ENCODE measurements around the gene ZNF487. TPM values are rescaled to one million over a fixed set of nuclear protein-coding genes. Genes with fewer than 3 reads are reported as not detected.

Gene ZNF487
- total and polyA plus RNA-seq, 2 of the 13 experiments (the other 11 are each of a cell fraction or from before 2014, with no cell fraction given), result 7.4 to 8.8 TPM

DNA sequence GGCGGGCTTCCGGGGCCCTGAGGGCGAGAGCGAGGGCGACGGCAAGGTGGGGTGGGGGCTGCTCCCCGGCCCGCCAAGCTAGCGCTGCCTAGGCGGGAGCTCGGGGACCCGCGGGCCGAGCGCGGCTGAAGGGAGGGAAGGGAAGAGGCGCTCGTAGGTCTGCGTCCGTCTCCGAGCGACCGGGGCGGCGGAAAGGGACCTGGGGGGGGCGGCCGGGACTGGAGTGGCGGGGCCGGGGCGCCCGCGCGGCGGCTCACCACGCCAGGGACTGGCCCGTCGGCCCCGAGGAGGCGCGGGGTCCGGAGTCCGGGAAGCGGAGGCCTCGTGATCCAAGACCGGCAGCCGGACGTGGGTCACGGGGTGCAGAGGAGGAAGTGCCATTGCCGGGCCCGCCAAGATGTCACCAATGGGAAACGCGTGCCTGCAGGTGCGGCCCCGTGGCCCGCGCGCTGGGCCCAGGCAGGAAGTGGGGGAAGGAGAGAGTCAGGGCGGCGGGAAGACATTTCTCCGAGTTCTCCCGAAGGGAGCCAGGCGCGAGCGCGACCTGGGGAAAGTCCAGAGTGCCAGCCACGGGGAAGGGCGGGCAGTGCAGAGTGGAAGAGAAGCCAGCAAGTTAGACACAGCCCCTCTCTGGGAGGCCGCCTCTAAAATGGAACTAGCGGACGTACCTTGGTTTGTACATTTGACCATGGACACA, 39.8 kb upstream of the ZNF487 start (continued):
- TF ChIP-seq NFE2 (CRISPR knock-in tag; IDR thresholded peaks at IDR 0.05) (no peak), ZNF574 (CRISPR knock-in tag; IDR thresholded peaks at IDR 0.05) (peak; percentile 75), ZNF326 (CRISPR knock-in tag; IDR thresholded peaks at IDR 0.05; ENCODE audit: borderline replicate concordance) (no peak), KMT2A (CRISPR knock-in tag; IDR thresholded peaks at IDR 0.05) (peak; percentile 93), ZBTB39 (CRISPR knock-in tag; IDR thresholded peaks at IDR 0.05) (no peak; the same call in 1 of the 2 replicates), ZNF235 (CRISPR knock-in tag; IDR thresholded peaks at IDR 0.05; ENCODE audit: borderline replicate concordance) (peak; percentile 82; the same call in 1 of the 2 replicates), ZNF678 (CRISPR knock-in tag; IDR thresholded peaks at IDR 0.05) (0 out of 2 replicates have a peak, but pooled peaks have one; percentile 83), ZNF660 (CRISPR knock-in tag; IDR thresholded peaks at IDR 0.05; ENCODE audit: borderline replicate concordance, low read depth) (no peak; the same call in 1 of the 2 replicates), HNF4G (IDR thresholded peaks at IDR 0.05; ENCODE audit: borderline replicate concordance, low read depth, low read length) (peak; percentile 27; the same call in 1 of the 2 replicates), HNF4G (CRISPR knock-in tag; IDR thresholded peaks at IDR 0.05; ENCODE audit: borderline replicate concordance, low read depth) (peak; percentile 73; the same call in 1 of the 2 replicates), DR1 (CRISPR knock-in tag; IDR thresholded peaks at IDR 0.05) (peak; percentile 65), SATB2 (CRISPR knock-in tag; IDR thresholded peaks at IDR 0.05) (0 out of 2 replicates have a peak, but pooled peaks have one; percentile 23), SIX4 (CRISPR knock-in tag; IDR thresholded peaks at IDR 0.05) (peak; percentile 56; the same call in 1 of the 2 replicates), MIXL1 (CRISPR knock-in tag; IDR thresholded peaks at IDR 0.05) (peak; percentile 60; the same call in 1 of the 2 replicates), CC2D1A (CRISPR knock-in tag; IDR thresholded peaks at IDR 0.05) (no peak), ZNF232 (CRISPR knock-in tag; IDR thresholded peaks at IDR 0.05; ENCODE audit: borderline replicate concordance) (peak; percentile 97), ZC3H13 (CRISPR knock-in tag; IDR thresholded peaks at IDR 0.05) (peak; percentile 89), POLR2AphosphoS2 (IDR thresholded peaks at IDR 0.05; ENCODE audit: low read depth, low read length) (peak; percentile 73), ZNF557 (CRISPR knock-in tag; IDR thresholded peaks at IDR 0.05) (peak; percentile 88), RFXANK (CRISPR knock-in tag; IDR thresholded peaks at IDR 0.05) (0 out of 2 replicates have a peak, but pooled peaks have one; percentile 11), ATRX (CRISPR knock-in tag; IDR thresholded peaks at IDR 0.05; ENCODE audit: borderline replicate concordance) (no peak), RFXAP (CRISPR knock-in tag; IDR thresholded peaks at IDR 0.05; ENCODE audit: borderline replicate concordance) (peak; percentile 87)
- TF ChIP-seq, protein P1, sequence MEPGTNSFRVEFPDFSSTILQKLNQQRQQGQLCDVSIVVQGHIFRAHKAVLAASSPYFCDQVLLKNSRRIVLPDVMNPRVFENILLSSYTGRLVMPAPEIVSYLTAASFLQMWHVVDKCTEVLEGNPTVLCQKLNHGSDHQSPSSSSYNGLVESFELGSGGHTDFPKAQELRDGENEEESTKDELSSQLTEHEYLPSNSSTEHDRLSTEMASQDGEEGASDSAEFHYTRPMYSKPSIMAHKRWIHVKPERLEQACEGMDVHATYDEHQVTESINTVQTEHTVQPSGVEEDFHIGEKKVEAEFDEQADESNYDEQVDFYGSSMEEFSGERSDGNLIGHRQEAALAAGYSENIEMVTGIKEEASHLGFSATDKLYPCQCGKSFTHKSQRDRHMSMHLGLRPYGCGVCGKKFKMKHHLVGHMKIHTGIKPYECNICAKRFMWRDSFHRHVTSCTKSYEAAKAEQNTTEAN (CRISPR knock-in tag; conservative IDR thresholded peaks at IDR 0.05), result peak; percentile 95
- TF ChIP-seq, protein P2, sequence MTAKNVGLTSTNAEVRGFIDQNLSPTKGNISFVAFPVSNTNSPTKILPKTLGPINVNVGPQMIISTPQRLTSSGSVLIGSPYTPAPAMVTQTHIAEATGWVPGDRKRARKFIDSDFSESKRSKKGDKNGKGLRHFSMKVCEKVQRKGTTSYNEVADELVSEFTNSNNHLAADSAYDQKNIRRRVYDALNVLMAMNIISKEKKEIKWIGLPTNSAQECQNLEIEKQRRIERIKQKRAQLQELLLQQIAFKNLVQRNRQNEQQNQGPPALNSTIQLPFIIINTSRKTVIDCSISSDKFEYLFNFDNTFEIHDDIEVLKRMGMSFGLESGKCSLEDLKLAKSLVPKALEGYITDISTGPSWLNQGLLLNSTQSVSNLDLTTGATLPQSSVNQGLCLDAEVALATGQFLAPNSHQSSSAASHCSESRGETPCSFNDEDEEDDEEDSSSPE (CRISPR knock-in tag; IDR thresholded peaks at IDR 0.05), result peak; percentile 98

Data from HepG2 (cell line).